ENCODE results near the gene ETFA. TPM values are rescaled to one million over a fixed set of nuclear protein-coding genes. Genes with fewer than 3 reads are reported as not detected.

ETFA gene
- total and polyA plus RNA-seq, 2 experiments from 2014 or later: 175 to 185 TPM

- Histone ChIP-seq H3K36me3 (replicated peaks; ENCODE audit: insufficient read depth, low read depth) (no peaks in the 10 kb centered on the region), H4K20me1 (ENCODE audit: insufficient read depth, poor library complexity, severe bottlenecking) (no peaks in the 10 kb centered on the region), H3K9me3 (ENCODE audit: low read depth) (no peaks in the 10 kb centered on the region), H3K9me2 (replicated peaks; ENCODE audit: insufficient read depth) (no peaks in the 10 kb centered on the region), H3K4me3 (no peak overlapping the region), H2AFZ (no peak overlapping the region), H3K4me2 (no peak overlapping the region), H3K27me3 (no peaks in the 10 kb centered on the region), H3K79me2 (no peaks in the 10 kb centered on the region), H3K4me1 (ENCODE audit: insufficient read depth) (peaks cover 8% of the 10 kb centered on the region), H3K27ac (no peak overlapping the region)
- TF ChIP-seq EZH2 (IDR thresholded peaks at IDR 0.05; ENCODE audit: borderline replicate concordance) (no peak), CTCF (IDR thresholded peaks at IDR 0.05; ENCODE audit: poor library complexity) (no peak), EZH2phosphoT487 (IDR thresholded peaks at IDR 0.05; ENCODE audit: low read depth, severe bottlenecking, unreplicated experiment) (no peak)
- no peak for DNase-seq (ENCODE audit: low spot score)
- WGBS (ENCODE audit: low lambda C conversion rate, missing lambda C conversion rate): 96% methylated on average over 4 of the region's 4 CpGs
Measured at GRCh38 chr15:76222159-76222558, 89.1 kb downstream of the ETFA start.

- Histone ChIP-seq H2AFZ (no peak overlapping the region), H3K4me3 (no peak overlapping the region), H3K4me2 (no peak overlapping the region), H3K27ac (no peak overlapping the region), H3K27me3 (no peaks in the 10 kb centered on the region), H3K9me2 (replicated peaks; ENCODE audit: insufficient read depth) (no peaks in the 10 kb centered on the region), H4K20me1 (ENCODE audit: insufficient read depth, poor library complexity, severe bottlenecking) (no peaks in the 10 kb centered on the region), H3K36me3 (replicated peaks; ENCODE audit: insufficient read depth, low read depth) (no peaks in the 10 kb centered on the region), H3K79me2 (no peaks in the 10 kb centered on the region), H3K4me1 (ENCODE audit: insufficient read depth) (peaks cover 8% of the 10 kb centered on the region), H3K9me3 (ENCODE audit: low read depth) (no peaks in the 10 kb centered on the region)
- 80% methylated on average over 1 of the region's 1 CpG for WGBS (ENCODE audit: low lambda C conversion rate, missing lambda C conversion rate)
- no peak for TF ChIP-seq EZH2 (IDR thresholded peaks at IDR 0.05; ENCODE audit: borderline replicate concordance)
- TF ChIP-seq CTCF (IDR thresholded peaks at IDR 0.05; ENCODE audit: poor library complexity): no peak
- no peak for TF ChIP-seq EZH2phosphoT487 (IDR thresholded peaks at IDR 0.05; ENCODE audit: low read depth, severe bottlenecking, unreplicated experiment)
- DNase-seq (ENCODE audit: low spot score): no peak
Measured at GRCh38 chr15:76221085-76221767, 90.0 kb downstream of the ETFA start.

- Histone ChIP-seq H3K4me3 (no peak overlapping the region), H3K27me3 (no peaks in the 10 kb centered on the region), H3K27ac (no peak overlapping the region), H3K4me2 (no peak overlapping the region), H3K36me3 (replicated peaks; ENCODE audit: insufficient read depth, low read depth) (no peaks in the 10 kb centered on the region), H3K79me2 (no peaks in the 10 kb centered on the region), H2AFZ (no peak overlapping the region), H3K4me1 (ENCODE audit: insufficient read depth) (peaks cover 16% of the 10 kb centered on the region), H3K9me3 (ENCODE audit: low read depth) (no peaks in the 10 kb centered on the region), H4K20me1 (ENCODE audit: insufficient read depth, poor library complexity, severe bottlenecking) (no peaks in the 10 kb centered on the region), H3K9me2 (replicated peaks; ENCODE audit: insufficient read depth) (no peaks in the 10 kb centered on the region)
- WGBS (ENCODE audit: low lambda C conversion rate, missing lambda C conversion rate): 95% methylated on average over 5 of the region's 5 CpGs
- TF ChIP-seq EZH2 (IDR thresholded peaks at IDR 0.05; ENCODE audit: borderline replicate concordance): no peak
- TF ChIP-seq EZH2phosphoT487 (IDR thresholded peaks at IDR 0.05; ENCODE audit: low read depth, severe bottlenecking, unreplicated experiment): no peak
- TF ChIP-seq CTCF (IDR thresholded peaks at IDR 0.05; ENCODE audit: poor library complexity): no peak
- DNase-seq (ENCODE audit: low spot score): no peak
Measured at GRCh38 chr15:76217882-76218217, 93.4 kb downstream of the ETFA start.

Data from hepatocyte (in vitro differentiated cells).